Measurements from ENCODE around the gene CACNA1C. TPM values are rescaled to one million over a fixed set of nuclear protein-coding genes. Genes with fewer than 3 reads are reported as not detected.

The CACNA1C gene
- total and polyA plus RNA-seq, 10 of the 15 experiments (the other 5 are each of a cell fraction or from before 2014, with no cell fraction given) = under 0.01 to 0.15 (median 0.09) TPM; not detected in 5

DNA sequence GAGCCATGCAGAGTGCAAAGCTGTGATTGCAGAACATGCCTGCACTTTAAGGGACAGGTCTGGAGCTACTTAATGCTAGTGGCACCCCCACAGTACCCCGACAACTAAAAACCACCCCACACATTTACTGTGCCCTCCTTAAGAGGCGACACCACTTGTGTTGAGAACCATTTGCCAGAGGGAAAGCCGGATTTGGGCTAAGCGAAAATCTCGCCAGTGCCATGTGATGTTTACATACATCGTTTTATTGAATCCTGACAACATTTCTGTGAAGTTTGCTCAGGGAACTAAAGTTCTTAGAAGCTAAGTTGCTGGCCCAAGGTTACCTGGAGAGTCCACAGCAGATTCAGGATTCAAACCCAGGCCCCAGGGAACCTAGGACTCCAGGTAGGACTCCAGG, 623.0 kb downstream of the CACNA1C start:
- ATAC-seq (no peak), FAIRE-seq (no peak), DNase-seq (ENCODE audit: low read depth, low spot score) (no peak)
- H3K4me1 ChIP-seq (ENCODE audit: control insufficient read depth, insufficient read depth, low read length) = no peaks in the 10 kb centered on the region
- ChIA-PET SMC1A (ENCODE audit: uncharacterized antibody, unreplicated experiment) (no interaction called here), POLR2A (no interaction called here), CTCF (interaction anchor here (0.8 kb wide), 1 partner anchor 40 kb away, joined by 4 read pairs; no protein-coding TSS in a partner anchor), RAD21 (ENCODE audit: unreplicated experiment) (no interaction called here)
- H2AFZ ChIP-seq (ENCODE audit: control insufficient read depth, low read depth, low read length) = no peak overlapping the region
- no peak overlapping the region for H3K9ac ChIP-seq (ENCODE audit: control insufficient read depth, insufficient read depth, low read length)
- peaks cover 0 to 2% of the 10 kb centered on the region in 2 experiments; a peak in 2 of 4 replicates for H3K27me3 ChIP-seq (replicated peaks in 1 of 2; ENCODE audit: control insufficient read depth in 2 of 2, insufficient read depth in 2 of 2, low read length in 1 of 2)
- BruUV-seq (replicated peaks) = no TSS peak
- intact Hi-C loops (cut with micrococcal nuclease; ENCODE audit: unreplicated experiment) = no loop called here
- no peak overlapping the region for H3K4me2 ChIP-seq (ENCODE audit: control insufficient read depth, insufficient read depth)
- H3K4me3 ChIP-seq = no peak overlapping the region
- H3K27ac ChIP-seq (ENCODE audit: control insufficient read depth, insufficient read depth) = no peak overlapping the region
- WGBS (ENCODE audit: insufficient coverage, insufficient replicate concordance, low lambda C conversion rate, missing lambda C conversion rate) = 26% methylated on average over 6 of the region's 6 CpGs
- no peak for TF ChIP-seq ZSCAN29 (IDR thresholded peaks at IDR 0.05)
- no peak for TF ChIP-seq SMC3 (IDR thresholded peaks at IDR 0.05; ENCODE audit: borderline replicate concordance, low read length)
- TF ChIP-seq HDGF (IDR thresholded peaks at IDR 0.05) = no peak
- no peak for TF ChIP-seq NR2C2 (IDR thresholded peaks at IDR 0.05; ENCODE audit: borderline replicate concordance, control insufficient read depth, insufficient read length, low read depth)
- TF ChIP-seq, protein P1, sequence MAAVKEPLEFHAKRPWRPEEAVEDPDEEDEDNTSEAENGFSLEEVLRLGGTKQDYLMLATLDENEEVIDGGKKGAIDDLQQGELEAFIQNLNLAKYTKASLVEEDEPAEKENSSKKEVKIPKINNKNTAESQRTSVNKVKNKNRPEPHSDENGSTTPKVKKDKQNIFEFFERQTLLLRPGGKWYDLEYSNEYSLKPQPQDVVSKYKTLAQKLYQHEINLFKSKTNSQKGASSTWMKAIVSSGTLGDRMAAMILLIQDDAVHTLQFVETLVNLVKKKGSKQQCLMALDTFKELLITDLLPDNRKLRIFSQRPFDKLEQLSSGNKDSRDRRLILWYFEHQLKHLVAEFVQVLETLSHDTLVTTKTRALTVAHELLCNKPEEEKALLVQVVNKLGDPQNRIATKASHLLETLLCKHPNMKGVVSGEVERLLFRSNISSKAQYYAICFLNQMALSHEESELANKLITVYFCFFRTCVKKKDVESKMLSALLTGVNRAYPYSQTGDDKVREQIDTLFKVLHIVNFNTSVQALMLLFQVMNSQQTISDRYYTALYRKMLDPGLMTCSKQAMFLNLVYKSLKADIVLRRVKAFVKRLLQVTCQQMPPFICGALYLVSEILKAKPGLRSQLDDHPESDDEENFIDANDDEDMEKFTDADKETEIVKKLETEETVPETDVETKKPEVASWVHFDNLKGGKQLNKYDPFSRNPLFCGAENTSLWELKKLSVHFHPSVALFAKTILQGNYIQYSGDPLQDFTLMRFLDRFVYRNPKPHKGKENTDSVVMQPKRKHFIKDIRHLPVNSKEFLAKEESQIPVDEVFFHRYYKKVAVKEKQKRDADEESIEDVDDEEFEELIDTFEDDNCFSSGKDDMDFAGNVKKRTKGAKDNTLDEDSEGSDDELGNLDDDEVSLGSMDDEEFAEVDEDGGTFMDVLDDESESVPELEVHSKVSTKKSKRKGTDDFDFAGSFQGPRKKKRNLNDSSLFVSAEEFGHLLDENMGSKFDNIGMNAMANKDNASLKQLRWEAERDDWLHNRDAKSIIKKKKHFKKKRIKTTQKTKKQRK (IDR thresholded peaks at IDR 0.05; ENCODE audit: low read depth, low read length) = no peak
- TF ChIP-seq MYC (IDR thresholded peaks at IDR 0.05; ENCODE audit: insufficient read depth, insufficient read length, insufficient replicate concordance, low read length, severe bottlenecking) = no peak
- TF ChIP-seq, protein P2, sequence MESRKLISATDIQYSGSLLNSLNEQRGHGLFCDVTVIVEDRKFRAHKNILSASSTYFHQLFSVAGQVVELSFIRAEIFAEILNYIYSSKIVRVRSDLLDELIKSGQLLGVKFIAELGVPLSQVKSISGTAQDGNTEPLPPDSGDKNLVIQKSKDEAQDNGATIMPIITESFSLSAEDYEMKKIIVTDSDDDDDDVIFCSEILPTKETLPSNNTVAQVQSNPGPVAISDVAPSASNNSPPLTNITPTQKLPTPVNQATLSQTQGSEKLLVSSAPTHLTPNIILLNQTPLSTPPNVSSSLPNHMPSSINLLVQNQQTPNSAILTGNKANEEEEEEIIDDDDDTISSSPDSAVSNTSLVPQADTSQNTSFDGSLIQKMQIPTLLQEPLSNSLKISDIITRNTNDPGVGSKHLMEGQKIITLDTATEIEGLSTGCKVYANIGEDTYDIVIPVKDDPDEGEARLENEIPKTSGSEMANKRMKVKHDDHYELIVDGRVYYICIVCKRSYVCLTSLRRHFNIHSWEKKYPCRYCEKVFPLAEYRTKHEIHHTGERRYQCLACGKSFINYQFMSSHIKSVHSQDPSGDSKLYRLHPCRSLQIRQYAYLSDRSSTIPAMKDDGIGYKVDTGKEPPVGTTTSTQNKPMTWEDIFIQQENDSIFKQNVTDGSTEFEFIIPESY (IDR thresholded peaks at IDR 0.05) = no peak
- TF ChIP-seq JUNB (IDR thresholded peaks at IDR 0.05) = no peak
- TF ChIP-seq, protein P3, sequence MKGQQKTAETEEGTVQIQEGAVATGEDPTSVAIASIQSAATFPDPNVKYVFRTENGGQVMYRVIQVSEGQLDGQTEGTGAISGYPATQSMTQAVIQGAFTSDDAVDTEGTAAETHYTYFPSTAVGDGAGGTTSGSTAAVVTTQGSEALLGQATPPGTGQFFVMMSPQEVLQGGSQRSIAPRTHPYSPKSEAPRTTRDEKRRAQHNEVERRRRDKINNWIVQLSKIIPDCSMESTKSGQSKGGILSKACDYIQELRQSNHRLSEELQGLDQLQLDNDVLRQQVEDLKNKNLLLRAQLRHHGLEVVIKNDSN (IDR thresholded peaks at IDR 0.05; ENCODE audit: borderline replicate concordance, extremely low read length, insufficient read depth, low read depth, low read length) = no peak
- no peak for TF ChIP-seq SREBF1 (IDR thresholded peaks at IDR 0.05; ENCODE audit: low read length)
- TF ChIP-seq EED (IDR thresholded peaks at IDR 0.05; ENCODE audit: low read depth) = no peak
- TF ChIP-seq BMI1 (IDR thresholded peaks at IDR 0.05; ENCODE audit: borderline replicate concordance) = no peak
- TF ChIP-seq, protein P4, sequence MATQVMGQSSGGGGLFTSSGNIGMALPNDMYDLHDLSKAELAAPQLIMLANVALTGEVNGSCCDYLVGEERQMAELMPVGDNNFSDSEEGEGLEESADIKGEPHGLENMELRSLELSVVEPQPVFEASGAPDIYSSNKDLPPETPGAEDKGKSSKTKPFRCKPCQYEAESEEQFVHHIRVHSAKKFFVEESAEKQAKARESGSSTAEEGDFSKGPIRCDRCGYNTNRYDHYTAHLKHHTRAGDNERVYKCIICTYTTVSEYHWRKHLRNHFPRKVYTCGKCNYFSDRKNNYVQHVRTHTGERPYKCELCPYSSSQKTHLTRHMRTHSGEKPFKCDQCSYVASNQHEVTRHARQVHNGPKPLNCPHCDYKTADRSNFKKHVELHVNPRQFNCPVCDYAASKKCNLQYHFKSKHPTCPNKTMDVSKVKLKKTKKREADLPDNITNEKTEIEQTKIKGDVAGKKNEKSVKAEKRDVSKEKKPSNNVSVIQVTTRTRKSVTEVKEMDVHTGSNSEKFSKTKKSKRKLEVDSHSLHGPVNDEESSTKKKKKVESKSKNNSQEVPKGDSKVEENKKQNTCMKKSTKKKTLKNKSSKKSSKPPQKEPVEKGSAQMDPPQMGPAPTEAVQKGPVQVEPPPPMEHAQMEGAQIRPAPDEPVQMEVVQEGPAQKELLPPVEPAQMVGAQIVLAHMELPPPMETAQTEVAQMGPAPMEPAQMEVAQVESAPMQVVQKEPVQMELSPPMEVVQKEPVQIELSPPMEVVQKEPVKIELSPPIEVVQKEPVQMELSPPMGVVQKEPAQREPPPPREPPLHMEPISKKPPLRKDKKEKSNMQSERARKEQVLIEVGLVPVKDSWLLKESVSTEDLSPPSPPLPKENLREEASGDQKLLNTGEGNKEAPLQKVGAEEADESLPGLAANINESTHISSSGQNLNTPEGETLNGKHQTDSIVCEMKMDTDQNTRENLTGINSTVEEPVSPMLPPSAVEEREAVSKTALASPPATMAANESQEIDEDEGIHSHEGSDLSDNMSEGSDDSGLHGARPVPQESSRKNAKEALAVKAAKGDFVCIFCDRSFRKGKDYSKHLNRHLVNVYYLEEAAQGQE (IDR thresholded peaks at IDR 0.05; ENCODE audit: low read depth, low read length) = no peak
- TF ChIP-seq SIN3A (IDR thresholded peaks at IDR 0.05; ENCODE audit: low read depth, low read length) = no peak
- no peaks in the 10 kb centered on the region for H3K36me3 ChIP-seq (ENCODE audit: control insufficient read depth in 2 of 2, insufficient read depth in 2 of 2, low read length in 1 of 2)
- H3K79me2 ChIP-seq (ENCODE audit: control insufficient read depth, insufficient read depth, low read length) = no peaks in the 10 kb centered on the region
- in situ Hi-C loops (cut with MboI) = no loop called here
- no peaks in the 10 kb centered on the region for H4K20me1 ChIP-seq (ENCODE audit: control insufficient read depth, insufficient read depth)
- no peaks in the 10 kb centered on the region for H3K9me3 ChIP-seq (replicated peaks; ENCODE audit: control insufficient read depth, insufficient read depth, low read length)

Data from GM12878 (cell line).